Measurements from ENCODE around the gene IRX4.

IRX4 gene

GRCh38 chr5:1840741-1841521, 41.8 kb downstream of the IRX4 start:
- DNase-seq, result no peak

GRCh38 chr5:1840071-1840547, 42.6 kb downstream of the IRX4 start:
- no peak for DNase-seq

GRCh38 chr5:1838013-1838412, 44.7 kb downstream of the IRX4 start:
- no peak for DNase-seq

GRCh38 chr5:1836891-1837880, 45.5 kb downstream of the IRX4 start:
- DNase-seq, result no peak

GRCh38 chr5:1836176-1836890, 46.4 kb downstream of the IRX4 start:
- DNase-seq, result no peak

- DNase-seq, result no peak
Measured at GRCh38 chr5:1835431-1835830, 47.3 kb downstream of the IRX4 start.

- DNase-seq, result no peak
Measured at GRCh38 chr5:1834721-1835429, 47.9 kb downstream of the IRX4 start.

GRCh38 chr5:1834022-1834551, 48.6 kb downstream of the IRX4 start:
- no peak for DNase-seq

GRCh38 chr5:1833264-1834021, 49.3 kb downstream of the IRX4 start:
- DNase-seq, result no peak

GRCh38 chr5:1832511-1833250, 50.0 kb downstream of the IRX4 start:
- no peak for DNase-seq

GRCh38 chr5:1831677-1832313, 50.9 kb downstream of the IRX4 start:
- no peak for DNase-seq

GRCh38 chr5:1831257-1831656, 51.5 kb downstream of the IRX4 start:
- DNase-seq, result no peak

- DNase-seq, result no peak
Measured at GRCh38 chr5:1830571-1831228, 52.0 kb downstream of the IRX4 start.

GRCh38 chr5:1827886-1828397, 54.8 kb downstream of the IRX4 start:
- no peak for DNase-seq

Measured in amygdala (tissue), 56 donors.